GM23248 (cell line): ENCODE results near the gene MCU. TPM values are rescaled to one million over a fixed set of nuclear protein-coding genes. Genes with fewer than 3 reads are reported as not detected.
A peak's percentile ranks its signal among the peaks of the same experiment; 100 is the strongest.
"Not testable (repeated sequence)": the region's sequence is repeated elsewhere in the genome, so short reads cannot be mapped to it uniquely, and the experiment has no call there.

Experiments used
- DNase-seq: peaks from one replicate; pipeline ENCODE4 v3.0.0-alpha.2; 2015
- H2AFZ ChIP-seq: fragments of 200-600 bp; sonication (generic); 2 replicates; pipeline ENCODE4 v1.6.1; 2016; ENCODE audit warnings: antibody characterized with exemption
- H3F3A ChIP-seq: fragments of 200-600 bp; sonication (generic); 2 replicates; pipeline ENCODE4 v1.6.1; 2016; ENCODE audit warnings: mild to moderate bottlenecking, antibody characterized with exemption, mixed run types; ENCODE audit not compliant: insufficient read depth
- H3K27ac ChIP-seq: fragments of 200-600 bp; sonication (generic); 2 replicates; pipeline ENCODE4 v1.5.1; 2016; ENCODE audit warnings: mild to moderate bottlenecking
- H3K27me3 ChIP-seq: fragments of 200-600 bp; sonication (generic); replicated peaks from 2 replicates; pipeline ENCODE4 v1.6.1; 2016; ENCODE audit warnings: mild to moderate bottlenecking; ENCODE audit not compliant: insufficient read depth
- H3K36me3 ChIP-seq: fragments of 200-600 bp; sonication (generic); 2 replicates; pipeline ENCODE4 v1.6.1; 2016; ENCODE audit warnings: low read depth, mild to moderate bottlenecking
- H3K4me1 ChIP-seq: fragments of 200-600 bp; sonication (generic); 2 replicates; pipeline ENCODE4 v1.6.1; 2016; ENCODE audit warnings: mild to moderate bottlenecking; ENCODE audit not compliant: insufficient read depth
- H3K4me2 ChIP-seq: fragments of 200-600 bp; sonication (generic); one replicate; pipeline ENCODE4 v1.6.1; 2016; ENCODE audit warnings: mild to moderate bottlenecking; ENCODE audit not compliant: unreplicated experiment
- H3K4me3 ChIP-seq: fragments of 200-600 bp; sonication (generic); 2 replicates; pipeline ENCODE4 v1.5.1; 2016; ENCODE audit warnings: mild to moderate bottlenecking
- H3K79me2 ChIP-seq: fragments of 200-600 bp; sonication (generic); 2 replicates; pipeline ENCODE4 v1.6.1; 2016; ENCODE audit warnings: mild to moderate bottlenecking; ENCODE audit not compliant: insufficient read depth
- H3K9ac ChIP-seq: fragments of 200-600 bp; sonication (generic); 2 replicates; pipeline ENCODE4 v1.6.1; 2016; ENCODE audit warnings: mild to moderate bottlenecking
- H3K9me2 ChIP-seq: fragments of 200-600 bp; sonication (generic); 2 replicates; pipeline ENCODE4 v1.6.1; 2016; ENCODE audit warnings: mixed run types, mild to moderate bottlenecking, moderate library complexity; ENCODE audit not compliant: insufficient read depth
- H3K9me3 ChIP-seq: fragments of 200-600 bp; sonication (generic); one replicate; pipeline ENCODE4 v1.6.1; 2017; ENCODE audit warnings: low read depth
- H4K20me1 ChIP-seq: fragments of 200-600 bp; sonication (generic); 2 replicates; pipeline ENCODE4 v1.6.0; 2016; ENCODE audit not compliant: insufficient read depth
- EZH2 ChIP-seq: fragments of 200-600 bp; sonication (generic); IDR thresholded peaks from 2 replicates; pipeline ENCODE4 v1.6.1; 2018; ENCODE audit warnings: antibody characterized with exemption, mild to moderate bottlenecking; ENCODE audit not compliant: insufficient read depth, poor library complexity, severe bottlenecking
- EZH2phosphoT487 ChIP-seq: fragments of 200-600 bp; sonication (generic); IDR thresholded peaks from 2 replicates; pipeline ENCODE4 v1.6.1; 2018; ENCODE audit warnings: antibody characterized with exemption, moderate library complexity, mild to moderate bottlenecking, low read depth; ENCODE audit not compliant: insufficient read depth
- WGBS, 2 experiments: methylation state at CpG; one replicate each; pipeline ENCODE4 v1.1.6; 2015 to 2017; ENCODE audit warnings: low lambda C conversion rate in 2 of 2, low coverage in 1 of 2; ENCODE audit errors: missing lambda C conversion rate in 2 of 2; 5-methylcytosine and 5-hydroxymethylcytosine counted together
- in situ Hi-C: fragments of 300-500 bp; cut with MboI; formaldehyde crosslinking; loops from 2 replicates; pipeline ENCODE4 v1.15.0; 2020
- polyA plus RNA-seq: library from polyadenylated mRNA; unstranded; fragments of >200 nt; fragmentation: Nextera tagmentation; extraction: Ambion mirVana; gene quantifications from 2 replicates; pipeline ENCODE4 v1.2.1, GENCODE V29; 2016
- total RNA-seq: library from RNA; depleted of rRNA; stranded (reverse); fragments of >200 nt; shearing (Covaris generic); gene quantifications from 2 replicates; pipeline ENCODE4 v1.2.3, GENCODE V29; 2014

Gene MCU
- total and polyA plus RNA-seq, 2 experiments from 2014 or later = 29.5 to 30.9 TPM

DNA sequence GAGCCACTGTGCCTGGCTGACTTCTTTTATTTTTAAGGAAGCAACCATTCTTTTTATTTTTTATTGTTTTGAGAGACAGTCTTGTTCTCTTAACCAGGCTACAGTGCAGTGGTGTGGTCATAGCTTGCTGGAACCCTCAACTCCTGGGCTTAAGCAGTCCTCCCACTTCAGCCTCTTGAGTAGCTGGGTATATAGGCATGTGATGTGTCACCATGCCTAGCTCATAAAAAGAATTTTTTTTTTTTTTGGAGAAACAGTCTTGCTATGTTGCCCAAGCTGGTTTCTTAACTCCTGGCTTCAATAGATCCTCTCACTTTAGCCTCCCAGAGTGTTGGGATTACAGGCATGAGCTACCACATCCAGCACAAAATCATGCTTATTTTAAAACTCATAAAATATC lies 5.8 kb downstream of the MCU start:
- peaks cover 26% of the 10 kb centered on the region for H3K4me1 ChIP-seq
- H3K4me2 ChIP-seq = no peak overlapping the region
- H3K27ac ChIP-seq = no peak overlapping the region
- H3K9me2 ChIP-seq = no peaks in the 10 kb centered on the region
- no peak overlapping the region for H3K4me3 ChIP-seq
- no peak overlapping the region for H2AFZ ChIP-seq
- in situ Hi-C loops = no loop called here
- peaks cover 13% of the 10 kb centered on the region; the same call in 1 of the 2 replicates for H3F3A ChIP-seq
- H3K27me3 ChIP-seq = no peaks in the 10 kb centered on the region
- TF ChIP-seq EZH2phosphoT487 (no peak), EZH2 (no peak)
- DNase-seq = peak; percentile 66
- peaks cover 5% of the 10 kb centered on the region; the same call in 1 of the 2 replicates for H4K20me1 ChIP-seq
- H3K36me3 ChIP-seq = no peaks in the 10 kb centered on the region
- no peaks in the 10 kb centered on the region for H3K9me3 ChIP-seq
- H3K79me2 ChIP-seq = peaks cover 99% of the 10 kb centered on the region
- H3K9ac ChIP-seq = no peak overlapping the region

DNA sequence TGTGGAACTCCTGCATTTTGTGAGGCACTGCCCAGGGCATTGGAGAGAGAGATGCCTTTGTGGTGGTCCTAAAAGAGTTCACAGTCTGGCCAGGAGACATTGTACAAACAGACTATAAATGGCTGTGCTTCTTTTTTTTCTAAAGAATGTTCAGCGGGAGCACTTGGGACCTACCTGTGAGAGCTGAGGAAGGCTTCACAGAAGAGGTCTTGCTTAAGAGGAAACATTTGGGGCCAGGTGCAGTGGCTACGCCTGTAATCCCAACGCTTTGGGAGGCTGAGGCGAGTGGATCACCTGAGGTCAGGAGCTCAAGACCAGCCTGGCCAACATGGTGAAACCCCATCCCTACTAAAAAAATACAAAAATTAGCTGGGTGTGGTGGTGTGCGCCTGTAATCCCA lies 10.5 kb downstream of the MCU start:
- H3K4me2 ChIP-seq, H3K36me3 ChIP-seq, H3K9ac ChIP-seq, H3K4me1 ChIP-seq, H3K9me2 ChIP-seq, H3K27me3 ChIP-seq, H3K27ac ChIP-seq, in situ Hi-C loops, H4K20me1 ChIP-seq, DNase-seq, H2AFZ ChIP-seq, H3K9me3 ChIP-seq, H3K4me3 ChIP-seq, H3F3A ChIP-seq: not testable (repeated sequence)
- WGBS, 2 experiments = 97 to 100% methylated on average over 5 of the region's 5 CpGs
- H3K79me2 ChIP-seq = peaks cover 99% of the 10 kb centered on the region

DNA sequence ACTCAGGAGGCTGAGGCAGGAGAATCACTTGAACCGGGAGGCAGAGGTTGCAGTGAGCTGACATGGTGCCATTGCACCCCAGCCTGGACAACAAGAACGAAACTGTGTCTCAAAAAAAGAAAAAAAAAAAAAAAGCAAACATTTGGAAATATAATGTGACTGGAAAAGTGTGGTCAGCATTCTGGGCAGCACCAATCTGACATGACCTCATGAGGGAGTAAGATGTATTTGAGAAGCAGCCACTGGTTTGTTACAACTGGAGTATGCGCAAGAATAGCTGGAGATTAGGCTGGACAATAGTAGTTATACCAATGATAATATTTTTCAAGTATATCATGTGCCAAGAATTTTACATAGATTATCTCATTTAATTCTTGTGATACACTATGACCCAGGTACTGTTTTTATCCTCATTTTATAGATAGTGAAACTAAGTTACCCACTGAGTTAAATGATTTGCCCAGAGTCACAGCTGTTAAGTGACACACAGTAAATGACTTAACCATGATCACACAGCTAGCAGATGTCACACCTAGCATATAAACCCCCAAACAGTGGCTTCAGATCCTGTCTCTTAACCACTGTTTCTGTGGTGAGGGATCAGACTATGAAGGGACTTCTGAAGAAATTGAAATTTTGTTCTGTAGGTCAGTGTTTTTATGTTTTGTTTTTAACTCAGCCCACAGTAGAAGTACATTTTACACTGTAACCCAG lies 11.1 kb downstream of the MCU start:
- no peaks in the 10 kb centered on the region for H3K9me2 ChIP-seq
- no peaks in the 10 kb centered on the region for H3K36me3 ChIP-seq
- H4K20me1 ChIP-seq = no peaks in the 10 kb centered on the region
- H3F3A ChIP-seq = no peaks in the 10 kb centered on the region
- H2AFZ ChIP-seq = no peak overlapping the region
- peaks cover 99% of the 10 kb centered on the region for H3K79me2 ChIP-seq
- H3K27ac ChIP-seq = no peak overlapping the region
- TF ChIP-seq EZH2 (no peak), EZH2phosphoT487 (no peak)
- no peaks in the 10 kb centered on the region for H3K9me3 ChIP-seq
- peaks cover 8% of the 10 kb centered on the region; the same call in 1 of the 2 replicates for H3K4me1 ChIP-seq
- in situ Hi-C loops = no loop called here
- H3K4me3 ChIP-seq = no peak overlapping the region
- H3K9ac ChIP-seq = no peak overlapping the region
- no peaks in the 10 kb centered on the region for H3K27me3 ChIP-seq
- H3K4me2 ChIP-seq = no peak overlapping the region
- WGBS, 2 experiments = 35 to 61% methylated on average over 3 of the region's 3 CpGs
- DNase-seq = peak; percentile 73

DNA sequence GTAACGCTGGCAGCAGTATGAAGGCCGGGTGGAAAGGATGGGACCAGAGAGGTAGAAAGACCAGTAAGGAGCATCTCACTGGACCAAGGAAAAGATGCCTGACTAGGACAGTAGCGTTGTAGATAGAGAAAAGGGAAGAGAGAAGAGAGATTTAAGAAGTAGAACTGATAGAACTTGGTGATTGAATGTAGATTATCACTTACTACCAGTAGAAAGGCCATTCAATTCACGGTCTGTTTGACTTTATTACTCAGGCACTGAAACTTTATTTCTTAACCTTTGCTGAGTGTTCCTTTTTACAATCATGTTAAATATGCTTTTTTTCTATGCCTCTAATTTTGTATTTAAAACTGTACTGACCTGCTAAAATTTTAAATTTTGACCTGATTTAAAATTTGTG lies 12.2 kb downstream of the MCU start:
- no peak for DNase-seq
- H2AFZ ChIP-seq = no peak overlapping the region
- TF ChIP-seq EZH2 = no peak
- TF ChIP-seq EZH2phosphoT487 = no peak
- peaks cover 8% of the 10 kb centered on the region; the same call in 1 of the 2 replicates for H3K4me1 ChIP-seq
- H3K9me3 ChIP-seq = no peaks in the 10 kb centered on the region
- WGBS, 2 experiments = 91 to 97% methylated on average over 4 of the region's 4 CpGs
- no peaks in the 10 kb centered on the region for H3K36me3 ChIP-seq
- H3F3A ChIP-seq = no peaks in the 10 kb centered on the region
- H4K20me1 ChIP-seq = no peaks in the 10 kb centered on the region
- no peak overlapping the region for H3K4me2 ChIP-seq
- H3K9me2 ChIP-seq = no peaks in the 10 kb centered on the region
- no peak overlapping the region for H3K27ac ChIP-seq
- in situ Hi-C loops = no loop called here
- H3K9ac ChIP-seq = no peak overlapping the region
- no peaks in the 10 kb centered on the region for H3K27me3 ChIP-seq
- H3K79me2 ChIP-seq = peaks cover 99% of the 10 kb centered on the region
- H3K4me3 ChIP-seq = no peak overlapping the region

DNA sequence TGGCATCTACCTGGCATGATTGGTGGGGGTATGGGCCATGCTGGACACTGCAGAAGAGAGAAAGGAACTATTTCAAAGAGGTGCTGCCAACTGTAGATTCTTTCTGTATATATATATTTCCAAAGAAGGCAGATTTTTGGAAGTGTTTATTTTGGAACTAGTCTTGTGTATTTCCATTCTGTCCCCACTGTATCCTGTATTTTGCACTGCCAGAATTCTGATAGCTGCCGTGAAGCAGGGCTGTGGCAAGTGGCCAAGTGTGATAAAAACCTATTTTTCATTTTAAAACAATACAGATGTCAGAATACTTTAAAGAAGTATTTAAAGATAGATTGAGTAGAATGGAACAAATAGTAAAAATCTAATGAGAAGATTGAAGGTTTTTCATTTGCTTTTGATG lies 17.1 kb downstream of the MCU start:
- H3K4me3 ChIP-seq = no peak overlapping the region
- 24 to 27% methylated on average over 1 of the region's 1 CpG for WGBS, 2 experiments
- no peak overlapping the region for H3K9ac ChIP-seq
- H3K9me3 ChIP-seq = no peaks in the 10 kb centered on the region
- H4K20me1 ChIP-seq = no peaks in the 10 kb centered on the region
- H3K27me3 ChIP-seq = no peaks in the 10 kb centered on the region
- DNase-seq = no peak
- in situ Hi-C loops = no loop called here
- H3K79me2 ChIP-seq = peaks cover 96% of the 10 kb centered on the region
- H3K27ac ChIP-seq = no peak overlapping the region
- no peaks in the 10 kb centered on the region for H3K9me2 ChIP-seq
- no peak overlapping the region for H3K4me2 ChIP-seq
- H3K4me1 ChIP-seq = peaks cover 12% of the 10 kb centered on the region
- H2AFZ ChIP-seq = no peak overlapping the region
- TF ChIP-seq EZH2phosphoT487 (no peak), EZH2 (no peak)
- no peaks in the 10 kb centered on the region for H3K36me3 ChIP-seq
- H3F3A ChIP-seq = 0 out of 2 replicates have a peak, but pooled peaks cover 7% of the 10 kb centered on the region
